ENCODE results near the gene FANCC.

Gene FANCC

DNA sequence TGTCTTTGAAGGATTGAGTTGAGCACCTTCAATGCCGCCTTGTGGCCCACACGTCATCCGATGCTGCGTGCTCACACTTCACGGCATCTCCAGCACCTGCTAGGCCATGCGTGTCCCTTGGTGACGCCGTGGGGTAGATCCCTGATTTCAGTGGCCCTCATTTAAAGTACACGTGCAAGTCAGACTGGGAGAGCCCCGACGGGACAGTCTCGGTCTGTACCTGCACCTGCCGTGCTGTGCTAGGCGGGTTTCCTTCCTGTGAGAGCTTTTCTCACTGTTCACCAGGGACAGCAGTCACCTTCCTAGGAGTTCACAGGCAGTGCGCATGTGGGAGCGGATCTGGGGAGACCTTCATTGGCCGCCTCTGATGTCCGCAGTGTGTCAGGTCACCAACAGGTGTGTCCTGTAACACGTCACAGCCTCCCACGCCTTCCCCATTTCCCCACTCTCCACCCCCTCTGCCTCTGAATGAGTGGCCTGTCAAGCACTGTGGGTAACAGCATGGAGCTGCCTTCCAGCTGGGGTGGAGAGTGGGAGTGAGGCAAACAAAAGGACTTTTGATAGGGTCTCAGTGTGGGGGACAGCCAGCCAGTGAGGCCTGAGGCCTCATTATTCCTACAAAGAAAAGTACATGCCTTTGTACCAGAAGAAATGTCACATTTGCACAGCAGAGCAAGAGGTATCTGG, 236.4 kb downstream of the FANCC start:
- no peak for DNase-seq

DNA sequence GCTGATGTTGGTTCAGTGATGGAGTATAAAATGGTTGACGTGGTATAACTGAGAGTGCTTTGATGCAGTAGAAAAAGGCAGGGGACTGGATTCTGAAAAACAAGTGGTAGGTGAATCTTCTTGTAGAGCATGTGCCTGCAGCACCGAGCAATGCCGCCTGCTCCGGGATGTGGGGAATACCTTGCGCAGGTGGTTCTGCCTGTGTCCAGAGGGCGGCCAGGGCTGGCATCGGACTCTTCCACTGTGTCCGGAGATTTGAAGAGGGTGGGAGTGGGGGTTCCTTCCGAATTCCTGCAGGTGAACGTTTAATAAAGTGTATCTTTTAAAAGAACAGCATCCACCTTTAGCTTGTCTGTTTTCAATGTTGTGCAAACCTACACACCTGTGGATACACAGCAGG, 238.0 kb downstream of the FANCC start:
- no peak for DNase-seq

DNA sequence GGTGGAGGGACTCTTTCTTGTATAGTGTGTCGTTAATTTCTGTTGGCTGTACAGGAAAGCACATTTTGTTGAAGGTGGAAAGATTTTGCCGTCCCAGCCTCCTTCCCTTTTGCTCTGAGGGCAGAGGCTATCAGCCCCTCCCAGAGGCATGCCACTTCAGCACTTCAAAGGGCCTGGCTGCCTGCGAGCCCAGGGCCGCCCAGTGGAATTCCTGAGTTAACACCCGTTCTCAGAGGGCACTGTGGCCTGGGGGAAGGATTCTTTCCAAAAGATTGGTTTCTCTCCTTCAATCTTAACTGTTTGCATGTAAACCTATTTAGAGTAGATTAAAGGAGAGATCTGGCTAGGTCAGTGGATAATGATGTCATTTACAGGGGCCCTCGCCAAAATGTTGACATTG, 238.6 kb downstream of the FANCC start:
- no peak for DNase-seq

DNA sequence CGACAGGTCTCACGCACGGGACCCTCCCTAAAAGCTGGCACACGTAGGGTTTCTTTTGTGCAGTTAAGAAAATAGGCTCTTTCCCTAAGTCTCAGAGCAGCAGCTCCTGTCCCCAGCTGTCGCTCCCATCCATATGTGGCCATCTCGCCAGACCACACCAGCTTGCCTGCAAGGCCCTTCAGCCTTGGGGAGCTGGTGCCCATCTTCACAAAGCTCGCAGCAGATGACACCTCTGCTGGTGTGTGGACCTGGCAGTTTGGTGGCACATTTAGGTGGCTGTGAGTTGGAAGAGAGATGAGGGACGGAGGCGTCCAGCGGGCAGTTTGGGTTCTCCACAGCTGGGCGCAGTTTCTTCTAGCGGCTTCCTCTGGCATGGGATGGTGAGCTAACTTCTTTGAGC, 239.0 kb downstream of the FANCC start:
- no peak for DNase-seq

DNA sequence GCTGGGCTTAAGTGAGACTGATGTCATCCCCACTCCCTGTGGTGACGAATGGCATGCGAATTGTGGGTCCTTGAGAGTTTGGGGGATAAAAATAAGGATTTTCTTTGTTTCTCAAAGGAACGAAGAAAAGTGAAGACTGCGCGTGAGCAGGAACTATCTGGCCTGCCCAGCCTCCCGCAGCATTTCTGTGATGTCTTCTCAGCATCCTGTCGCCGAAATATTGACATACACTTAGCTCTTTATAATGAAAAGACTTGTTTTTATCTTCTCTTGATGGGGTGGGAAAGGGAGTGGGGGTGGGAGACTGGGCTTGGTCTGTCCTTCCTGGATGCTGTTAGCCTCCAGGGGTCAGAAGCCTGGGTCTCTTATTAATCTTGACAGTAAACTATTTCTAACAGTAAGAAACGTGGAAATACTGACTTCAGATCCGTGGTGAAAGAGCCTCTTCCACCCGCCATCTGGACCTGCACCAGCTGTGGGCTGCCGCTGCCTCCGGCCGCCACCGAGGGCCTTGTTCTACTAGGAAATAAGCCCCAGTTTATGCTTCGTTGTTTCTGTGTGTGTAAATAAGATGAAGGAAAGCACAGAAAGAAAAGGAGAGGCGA, 239.6 kb downstream of the FANCC start:
- DNase-seq = no peak

DNA sequence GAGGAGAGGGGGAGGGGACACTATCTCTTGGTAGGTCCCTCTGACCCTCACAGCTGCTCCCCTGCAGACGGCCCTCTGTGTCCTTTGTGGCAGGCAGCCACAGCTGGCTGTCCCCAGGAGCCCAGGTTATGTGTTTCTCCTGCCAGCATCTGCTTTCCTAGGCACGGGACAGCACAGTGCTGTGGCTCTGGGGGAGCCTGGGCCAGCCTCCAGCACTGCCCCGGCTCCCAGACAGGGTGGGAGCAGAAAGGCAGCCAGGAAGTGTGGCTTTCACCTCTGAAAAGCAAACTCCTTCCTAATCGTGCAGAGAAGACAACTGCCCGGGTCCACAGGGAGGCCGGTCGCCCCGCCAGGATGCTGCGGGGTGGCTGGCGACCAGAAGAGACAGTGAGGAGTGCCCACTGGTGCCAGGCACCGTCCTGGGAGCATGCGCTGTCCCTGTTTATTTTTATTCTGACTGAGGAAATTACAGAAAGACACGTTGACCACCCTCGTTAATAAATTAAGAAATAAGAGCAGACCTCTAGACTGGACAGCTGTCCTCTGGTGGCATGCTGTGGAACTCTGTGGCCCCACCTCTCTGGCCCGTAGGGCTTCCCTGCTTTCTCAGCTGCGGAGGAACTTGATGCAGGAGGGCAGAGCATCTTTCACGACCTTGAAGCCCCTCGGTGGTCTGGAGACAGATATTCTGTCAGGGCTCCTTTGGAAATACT, 240.3 kb downstream of the FANCC start:
- no peak for DNase-seq

DNA sequence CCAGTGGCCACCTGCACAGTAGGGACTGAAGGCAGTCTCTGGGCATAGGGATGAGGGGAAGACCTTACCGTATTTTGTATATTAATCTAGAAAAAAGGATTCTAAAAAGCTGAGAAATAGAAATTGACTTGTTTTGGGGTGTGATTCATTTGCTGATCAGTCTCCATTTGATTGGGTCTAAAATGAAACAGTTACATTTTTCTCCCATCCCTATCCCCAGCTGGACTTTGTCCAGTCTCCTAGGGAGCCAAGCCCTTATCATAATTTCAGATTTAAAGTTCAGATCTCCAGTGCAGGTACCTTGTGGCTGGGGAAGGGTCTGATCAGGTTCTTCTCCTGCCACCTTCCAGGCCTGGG, 240.8 kb downstream of the FANCC start:
- no peak for DNase-seq

DNA sequence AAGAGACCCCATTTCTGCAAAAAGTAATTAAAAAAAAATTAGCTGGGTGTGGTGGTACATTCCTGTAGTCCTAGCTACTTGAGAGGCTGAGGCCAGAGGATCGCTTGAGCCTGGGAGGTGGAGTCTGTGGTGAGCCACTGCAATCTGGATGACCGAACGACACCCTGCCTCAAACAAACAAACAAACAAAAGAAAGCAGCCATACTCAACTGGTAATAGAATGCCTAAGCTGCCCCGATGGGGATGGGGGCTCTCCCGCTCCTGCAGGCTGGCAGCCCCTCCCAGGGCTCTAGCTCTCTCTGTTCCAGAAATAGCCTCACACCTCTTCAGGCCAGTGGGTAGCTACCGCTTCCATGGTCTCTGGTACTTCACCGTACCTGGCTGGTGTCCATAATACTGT, 241.8 kb downstream of the FANCC start:
- DNase-seq = no peak

DNA sequence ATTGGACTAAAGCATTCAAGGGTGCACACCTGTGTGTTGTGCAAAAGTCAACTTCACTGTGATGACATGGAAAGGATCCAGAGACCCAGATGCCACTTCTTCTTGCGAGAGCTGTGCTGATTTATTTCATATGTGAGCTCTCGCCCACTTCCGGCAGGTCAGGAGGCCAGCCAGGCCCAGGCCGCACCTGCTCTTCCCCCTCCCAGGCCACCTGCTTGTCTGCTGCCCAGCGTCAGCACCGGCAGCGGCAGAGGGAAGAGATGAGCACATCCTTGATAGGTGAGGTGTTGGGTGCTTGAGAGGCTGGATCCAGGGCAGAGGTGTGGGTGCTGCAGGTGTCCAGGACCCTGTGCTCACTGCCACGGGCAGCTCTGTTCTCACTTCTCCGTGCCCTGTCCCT, 242.9 kb downstream of the FANCC start:
- DNase-seq = no peak

DNA sequence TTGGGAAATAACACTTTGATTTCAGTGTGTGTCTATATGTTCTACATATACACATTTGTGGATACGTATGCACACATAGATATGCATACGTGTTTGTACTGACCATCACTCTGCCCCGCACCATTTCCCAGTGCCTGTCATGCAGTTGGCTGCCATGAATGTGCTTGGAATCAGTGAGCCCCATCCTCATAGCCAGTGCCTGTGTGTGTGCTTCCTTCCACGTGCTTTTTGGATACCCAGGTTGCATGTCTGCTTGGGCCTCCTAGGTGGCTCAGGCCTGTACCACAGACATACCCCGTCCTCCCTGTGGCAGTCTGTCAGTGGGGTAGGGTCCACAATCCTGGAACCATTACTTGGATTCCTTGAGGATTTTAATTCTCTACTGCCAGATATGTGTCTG, 243.6 kb downstream of the FANCC start:
- no peak for DNase-seq

DNA sequence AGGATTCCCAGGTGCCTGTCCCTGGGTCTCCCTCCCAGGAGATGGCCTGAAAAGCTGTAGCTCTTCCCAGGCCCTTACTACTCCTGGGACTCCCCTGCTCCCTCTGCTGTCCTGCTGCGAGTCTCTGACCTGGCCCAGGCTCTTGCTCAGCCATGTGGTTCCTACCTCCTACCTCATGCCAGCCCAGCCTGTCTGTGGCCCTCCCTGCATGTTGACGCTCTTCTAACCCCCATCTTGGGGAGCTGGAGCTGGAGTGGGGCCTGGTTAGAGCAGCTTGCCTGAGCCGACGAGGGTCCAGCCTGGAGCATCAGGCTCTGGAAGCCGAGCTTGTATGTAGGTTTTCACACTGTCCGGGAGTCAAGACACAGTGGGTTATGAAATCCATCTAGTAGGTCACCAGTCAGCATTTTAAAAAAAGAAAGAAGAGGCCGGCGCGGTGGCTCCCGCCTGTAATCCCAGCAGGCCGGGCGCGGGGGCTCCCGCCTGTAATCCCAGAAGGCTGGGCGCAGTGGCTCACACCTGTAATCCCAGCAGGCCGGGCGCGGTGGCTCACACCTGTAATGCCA, 244.4 kb downstream of the FANCC start:
- DNase-seq = no peak

DNA sequence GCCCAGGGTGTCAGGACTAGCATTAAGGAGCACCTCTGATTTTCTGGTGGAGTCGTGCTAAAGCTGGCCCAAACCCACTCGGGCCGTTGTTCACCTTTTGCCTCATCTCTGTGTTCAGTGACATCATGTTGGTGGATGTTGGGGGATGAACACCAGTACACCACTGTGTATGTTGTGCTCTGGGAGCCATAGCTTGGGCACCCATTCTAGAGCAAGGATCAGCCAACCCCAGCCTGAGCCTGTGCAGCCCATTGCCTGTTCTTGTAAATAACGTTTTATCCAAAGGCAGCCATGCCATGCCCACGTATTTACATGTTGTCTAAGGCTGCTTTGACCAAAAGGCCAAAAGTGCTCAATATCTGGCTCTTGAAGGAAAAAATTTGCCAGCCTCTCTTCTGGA, 245.6 kb downstream of the FANCC start:
- no peak for DNase-seq

DNA sequence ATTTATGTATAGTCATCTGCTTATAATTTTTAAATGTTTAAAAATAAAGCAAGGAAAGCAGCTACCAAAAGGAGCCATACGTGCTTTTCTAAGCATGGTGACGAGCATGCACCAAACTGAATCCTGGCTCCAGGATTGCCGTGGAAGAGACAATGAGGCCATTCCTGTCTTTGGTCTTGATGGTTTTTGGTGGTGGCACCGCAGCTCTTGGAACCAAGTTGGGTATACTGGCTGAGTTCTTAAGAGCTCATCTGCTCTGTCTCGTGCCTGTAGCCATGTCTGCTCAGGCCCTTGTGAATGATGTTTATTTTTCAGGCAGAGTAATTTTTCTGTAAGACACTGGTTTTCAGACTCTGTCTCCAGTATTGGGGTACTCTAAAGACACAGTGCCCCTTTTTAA, 246.1 kb downstream of the FANCC start:
- no peak for DNase-seq

DNA sequence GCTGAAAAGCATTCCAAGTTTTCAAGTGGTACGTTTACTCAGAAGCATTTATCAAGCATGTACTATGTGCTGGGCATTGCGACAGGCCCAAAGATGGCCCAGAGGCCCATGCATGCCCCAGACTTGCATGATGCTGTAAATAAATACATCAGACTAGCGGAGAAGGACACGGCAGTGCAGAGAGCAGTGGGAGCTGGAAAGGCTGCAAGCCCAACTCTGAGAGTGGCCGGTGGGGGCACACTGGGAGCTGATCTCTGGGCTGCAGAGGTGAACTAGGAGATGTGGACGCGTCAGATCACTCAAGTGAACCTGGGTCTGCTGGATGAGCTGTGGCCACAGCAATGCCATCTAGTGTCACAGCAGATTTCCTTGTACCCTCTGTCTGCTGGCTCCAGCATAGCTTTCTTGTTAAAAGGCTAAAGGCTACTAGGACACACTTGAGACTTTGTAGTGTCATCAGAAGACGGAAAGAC, 246.9 kb downstream of the FANCC start:
- no peak for DNase-seq

DNA sequence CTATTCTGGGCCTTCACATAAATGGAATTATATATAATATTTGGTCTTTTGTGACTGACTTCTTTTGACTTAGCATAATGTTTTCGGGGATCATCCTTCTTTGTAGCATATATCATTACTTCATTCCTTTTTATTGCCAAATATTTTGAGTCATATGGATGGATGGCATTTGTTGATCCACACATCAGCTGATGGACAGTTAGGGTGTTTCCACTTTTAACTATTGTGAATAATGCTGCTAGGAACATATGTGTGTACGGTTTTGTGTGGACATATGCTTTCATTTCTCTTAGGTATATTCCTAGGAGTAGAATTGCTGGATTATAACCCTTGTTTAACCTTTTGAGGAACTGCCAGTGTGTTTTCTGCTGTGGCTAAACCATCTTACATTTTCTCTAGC, 249.6 kb downstream of the FANCC start:
- DNase-seq = no peak

DNA sequence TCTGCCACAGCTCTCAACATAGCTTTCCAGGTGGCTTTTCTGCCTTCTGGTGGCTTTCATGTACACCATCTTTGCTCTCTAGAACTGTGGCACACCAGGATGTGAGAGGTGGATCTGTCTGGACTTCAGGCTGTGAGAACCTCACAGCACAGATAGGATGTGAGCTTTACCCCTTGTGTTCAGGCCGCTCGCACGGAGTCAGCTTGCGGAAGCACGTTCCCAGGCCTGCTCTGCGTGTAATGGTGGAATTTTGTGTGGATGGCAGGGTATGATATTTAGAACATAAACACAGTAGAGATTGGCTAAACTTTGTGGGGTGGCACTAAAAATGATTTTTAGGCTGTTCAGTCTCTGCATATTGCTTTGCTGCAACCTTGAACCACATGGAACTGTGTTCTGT, 250.5 kb downstream of the FANCC start:
- DNase-seq = no peak

DNA sequence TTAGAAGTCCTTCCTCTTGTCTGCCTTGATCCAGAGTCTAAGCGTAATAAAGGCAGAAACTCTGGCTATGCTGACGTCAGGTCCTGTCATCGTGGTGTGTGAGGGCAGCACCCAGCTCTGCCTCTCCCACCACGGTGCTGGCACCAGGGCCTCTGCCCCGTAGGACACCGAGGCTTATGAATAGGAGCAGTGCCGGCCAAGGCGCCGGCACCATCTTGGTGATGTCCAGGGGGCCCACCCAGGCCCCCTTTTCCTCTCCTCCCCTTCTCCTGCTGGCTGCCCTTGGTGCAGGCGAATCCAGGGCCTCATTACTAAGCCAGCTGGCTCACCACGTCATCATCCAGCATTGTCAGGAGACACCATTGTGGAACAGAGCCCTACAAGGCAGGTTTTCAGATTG, 252.3 kb downstream of the FANCC start:
- DNase-seq = no peak

DNA sequence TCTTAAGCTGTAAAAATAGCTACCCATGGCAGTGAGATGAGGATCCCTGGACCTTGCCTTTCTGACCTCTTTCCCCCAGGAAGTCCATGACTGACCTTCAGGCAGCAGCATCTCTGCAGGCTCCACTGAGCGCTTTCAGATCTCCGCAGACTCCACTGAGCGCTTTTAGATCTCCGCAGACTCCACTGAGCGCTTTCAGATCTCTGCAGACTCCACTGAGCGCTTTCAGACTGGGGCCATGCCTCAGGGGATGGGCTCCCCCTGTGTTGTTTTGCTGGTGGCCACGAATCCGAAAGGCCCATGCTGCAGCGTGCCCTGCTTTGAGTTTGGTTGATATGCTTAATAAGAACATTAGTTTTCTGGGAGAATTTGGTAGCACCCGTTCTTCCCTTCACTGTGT, 254.2 kb downstream of the FANCC start:
- no peak for DNase-seq

DNA sequence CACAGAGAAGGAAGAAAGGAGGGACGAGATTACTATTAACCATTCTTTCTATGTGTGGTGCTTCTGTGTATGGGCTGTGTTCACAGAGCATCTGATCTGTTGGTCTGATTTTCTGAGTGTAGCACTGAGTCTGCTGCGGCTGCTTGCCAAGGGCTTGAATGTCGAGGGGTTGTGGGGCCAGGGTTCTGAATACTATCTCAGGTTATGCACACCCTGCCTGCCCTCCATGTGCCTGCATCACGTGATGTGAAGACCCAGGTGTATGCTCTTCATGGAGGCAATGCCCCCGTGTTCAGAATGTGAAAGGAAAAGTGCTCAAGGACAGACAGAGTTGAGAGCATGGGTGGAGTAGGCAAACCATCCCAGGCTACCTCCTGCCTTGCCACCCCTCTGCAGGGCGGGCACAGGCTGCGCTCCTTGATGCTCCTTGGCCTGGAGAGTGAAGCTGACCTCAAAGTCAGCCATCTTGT, 254.9 kb downstream of the FANCC start:
- no peak for DNase-seq

DNA sequence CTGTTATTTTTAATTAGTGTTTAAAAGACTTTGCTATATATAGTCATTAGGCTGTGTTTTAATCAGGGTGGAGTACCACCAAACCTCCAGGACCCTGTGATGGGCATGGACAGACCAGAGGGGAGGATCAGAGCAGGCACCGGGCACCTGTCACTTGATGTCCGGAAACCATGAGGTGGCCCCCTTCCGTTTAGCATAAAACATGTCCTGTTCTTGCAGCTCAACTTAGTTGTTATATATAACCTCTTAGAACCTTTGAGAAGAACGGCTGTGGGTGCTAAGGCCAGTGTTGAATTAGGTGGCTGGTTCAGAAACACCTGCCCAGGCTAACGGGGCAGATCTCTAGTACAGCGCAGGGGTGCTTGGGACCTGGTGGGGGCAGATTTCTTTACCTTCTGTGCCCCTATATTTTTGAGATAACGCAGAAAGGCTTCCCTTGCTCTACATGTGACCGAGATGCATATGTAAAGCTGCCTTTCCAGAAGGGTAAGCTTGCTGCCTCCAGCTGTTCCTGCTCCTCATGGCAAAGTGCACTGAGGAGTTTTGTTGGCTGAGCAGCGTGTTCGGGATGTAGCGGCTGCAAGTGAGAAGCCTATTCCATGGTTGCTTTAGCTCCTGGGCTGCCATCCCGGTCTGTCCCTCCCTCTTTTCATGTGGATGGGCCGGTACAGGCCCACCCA, 255.5 kb downstream of the FANCC start:
- no peak for DNase-seq

DNA sequence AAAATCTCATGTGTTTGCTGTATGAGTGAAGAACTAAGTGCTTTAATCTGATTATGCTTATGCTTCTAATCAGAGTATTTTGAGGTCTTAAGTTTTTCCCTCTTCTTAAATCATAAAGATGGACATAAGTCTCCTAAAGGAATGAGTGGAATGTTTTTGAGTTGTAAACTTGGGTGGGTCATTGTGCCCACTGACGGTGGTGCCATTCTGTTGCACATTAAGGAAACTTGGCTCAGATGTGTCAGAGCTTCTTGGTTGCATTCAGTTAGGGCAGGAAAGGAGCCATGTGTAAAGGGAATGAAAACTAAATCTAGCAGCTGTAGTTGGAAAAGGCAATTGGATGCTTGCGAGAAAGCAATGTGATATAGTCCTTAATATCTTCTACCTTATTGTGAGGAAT, 256.6 kb downstream of the FANCC start:
- DNase-seq = no peak

DNA sequence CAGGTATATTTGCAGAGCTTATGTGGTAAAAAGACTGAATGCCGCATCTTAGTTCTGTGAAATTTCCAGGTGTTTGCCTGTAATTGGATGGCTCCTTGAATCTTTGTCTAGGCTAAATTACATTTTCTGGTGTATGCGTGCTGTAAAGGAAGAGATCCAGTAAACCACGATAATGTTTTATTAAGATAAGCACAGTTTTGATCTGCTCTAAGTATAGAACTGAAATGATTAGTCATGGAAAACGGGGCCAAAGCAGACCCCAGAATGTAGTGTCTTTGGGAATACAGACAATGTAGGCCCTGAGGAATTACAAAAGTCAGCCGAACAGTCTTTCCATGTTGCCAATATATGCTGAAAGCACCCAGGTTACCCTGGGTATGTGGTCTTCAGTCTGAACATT, 257.3 kb downstream of the FANCC start:
- DNase-seq = no peak

DNA sequence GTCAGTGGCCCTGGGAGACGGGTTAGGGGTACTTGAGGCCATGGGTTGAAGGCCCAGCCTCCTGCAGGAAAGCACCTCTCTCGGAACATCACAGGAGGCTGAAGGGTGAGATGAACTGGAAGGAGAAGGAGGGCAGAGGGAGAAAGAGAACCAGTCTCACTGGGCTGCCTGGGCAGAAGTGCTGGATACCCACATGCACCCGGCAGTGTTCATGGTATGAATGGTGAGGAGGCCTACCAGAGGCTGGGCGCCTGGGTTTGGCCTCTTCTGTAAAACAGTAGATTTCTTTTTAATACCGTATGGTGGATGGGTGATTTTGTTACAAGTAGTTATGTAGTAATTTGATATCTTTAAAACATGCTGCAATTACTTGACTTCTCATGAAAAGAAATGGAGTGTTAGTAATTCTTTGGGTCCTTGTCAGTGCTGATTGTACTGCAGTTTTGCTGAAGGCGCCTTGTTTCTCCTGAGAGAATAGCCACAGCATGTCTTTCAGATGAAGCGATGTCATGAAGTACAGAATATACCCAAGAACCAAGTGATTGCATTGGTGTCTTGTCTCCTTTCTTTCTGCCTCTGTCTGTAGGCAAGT, 258.6 kb downstream of the FANCC start:
- DNase-seq = no peak
